ENCODE data around the gene NTM. TPM values are rescaled to one million over a fixed set of nuclear protein-coding genes. Genes with fewer than 3 reads are reported as not detected.

NTM gene
- total RNA-seq, 4 donors from 2014 or later = 3.6 to 11.8 (median 7.8) TPM

DNA sequence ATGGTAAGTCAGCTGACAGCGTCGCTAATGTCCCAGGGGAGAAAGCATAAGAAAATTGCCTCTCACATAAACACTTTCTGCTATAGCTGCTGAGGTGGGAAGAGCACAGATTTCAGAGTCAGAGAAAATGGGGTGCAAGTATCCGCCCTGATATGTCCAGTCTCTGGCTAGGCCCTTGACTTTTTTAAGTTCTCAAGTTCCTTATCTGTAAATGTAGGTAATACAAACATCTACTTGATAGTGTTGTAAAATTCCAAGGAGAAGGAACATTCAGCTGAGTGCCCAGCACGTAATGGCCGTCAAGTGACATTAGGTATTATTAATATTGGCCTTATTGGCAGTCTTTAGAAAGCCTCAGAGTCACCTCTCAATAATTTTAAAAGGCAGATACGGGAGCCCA lies 143.6 kb downstream of the NTM start:
- no peaks in the 10 kb centered on the region for H3K9me3 ChIP-seq
- 80 to 81% methylated on average over 4 to 6 of the region's 6 CpGs for WGBS, 2 donors (ENCODE audit: low coverage in 1 of 2)
- TF ChIP-seq POLR2A (IDR thresholded peaks at IDR 0.05) (no peak), POLR2AphosphoS5 (IDR thresholded peaks at IDR 0.05) (no peak), EP300 (IDR thresholded peaks at IDR 0.05) (no peak)
- TF ChIP-seq, protein P1, sequence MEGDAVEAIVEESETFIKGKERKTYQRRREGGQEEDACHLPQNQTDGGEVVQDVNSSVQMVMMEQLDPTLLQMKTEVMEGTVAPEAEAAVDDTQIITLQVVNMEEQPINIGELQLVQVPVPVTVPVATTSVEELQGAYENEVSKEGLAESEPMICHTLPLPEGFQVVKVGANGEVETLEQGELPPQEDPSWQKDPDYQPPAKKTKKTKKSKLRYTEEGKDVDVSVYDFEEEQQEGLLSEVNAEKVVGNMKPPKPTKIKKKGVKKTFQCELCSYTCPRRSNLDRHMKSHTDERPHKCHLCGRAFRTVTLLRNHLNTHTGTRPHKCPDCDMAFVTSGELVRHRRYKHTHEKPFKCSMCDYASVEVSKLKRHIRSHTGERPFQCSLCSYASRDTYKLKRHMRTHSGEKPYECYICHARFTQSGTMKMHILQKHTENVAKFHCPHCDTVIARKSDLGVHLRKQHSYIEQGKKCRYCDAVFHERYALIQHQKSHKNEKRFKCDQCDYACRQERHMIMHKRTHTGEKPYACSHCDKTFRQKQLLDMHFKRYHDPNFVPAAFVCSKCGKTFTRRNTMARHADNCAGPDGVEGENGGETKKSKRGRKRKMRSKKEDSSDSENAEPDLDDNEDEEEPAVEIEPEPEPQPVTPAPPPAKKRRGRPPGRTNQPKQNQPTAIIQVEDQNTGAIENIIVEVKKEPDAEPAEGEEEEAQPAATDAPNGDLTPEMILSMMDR (IDR thresholded peaks at IDR 0.05) = no peak

DNA sequence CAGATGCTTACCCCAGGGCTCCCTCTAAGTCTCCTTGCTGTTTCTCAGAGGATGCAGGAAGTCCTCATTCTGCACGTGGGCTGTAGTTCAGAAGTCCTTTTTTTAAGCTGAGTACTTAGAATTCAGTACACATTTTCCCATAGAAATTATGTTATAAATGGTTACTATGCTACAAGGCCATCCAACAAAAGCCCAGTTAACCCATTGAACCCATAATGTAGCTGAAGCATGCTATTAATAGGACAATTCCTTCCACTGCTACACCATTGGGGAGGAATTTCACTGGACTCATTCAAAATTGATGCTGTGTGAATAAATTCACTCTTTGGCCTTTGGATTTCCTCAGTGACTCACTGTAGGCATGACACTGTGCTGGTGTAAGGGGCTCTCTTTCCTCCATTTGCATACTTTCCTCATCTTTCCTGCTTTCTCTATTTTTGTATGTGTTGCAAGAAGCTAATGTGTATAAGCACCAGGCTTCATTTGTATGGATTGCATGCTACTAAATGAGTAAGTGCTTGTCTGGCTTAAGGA lies 148.0 kb downstream of the NTM start:
- Histone ChIP-seq H3K4me1 (no peaks in the 10 kb centered on the region), H3K27ac (no peak overlapping the region), H3K27me3 (peaks cover 8% of the 10 kb centered on the region), H3K4me3 (no peak overlapping the region), H3K9me3 (no peaks in the 10 kb centered on the region), H3K36me3 (no peaks in the 10 kb centered on the region)
- WGBS, 2 donors (ENCODE audit: low coverage in 1 of 2) = 0 to 40% methylated on average over 1 of the region's 1 CpG
- no peak for TF ChIP-seq EP300 (IDR thresholded peaks at IDR 0.05)
- TF ChIP-seq, protein P1 (IDR thresholded peaks at IDR 0.05) = no peak
- no peak for TF ChIP-seq POLR2AphosphoS5 (IDR thresholded peaks at IDR 0.05)
- TF ChIP-seq POLR2A (IDR thresholded peaks at IDR 0.05) = no peak
- ATAC-seq = no peak

More for the DNA sequence above, 143.6 kb downstream of the NTM start:
- H3K4me1 ChIP-seq = no peaks in the 10 kb centered on the region
- no peak for ATAC-seq
- H3K4me3 ChIP-seq = no peak overlapping the region
- no peaks in the 10 kb centered on the region for H3K36me3 ChIP-seq
- no peak overlapping the region for H3K27ac ChIP-seq
- H3K27me3 ChIP-seq = peaks cover 5% of the 10 kb centered on the region

DNA sequence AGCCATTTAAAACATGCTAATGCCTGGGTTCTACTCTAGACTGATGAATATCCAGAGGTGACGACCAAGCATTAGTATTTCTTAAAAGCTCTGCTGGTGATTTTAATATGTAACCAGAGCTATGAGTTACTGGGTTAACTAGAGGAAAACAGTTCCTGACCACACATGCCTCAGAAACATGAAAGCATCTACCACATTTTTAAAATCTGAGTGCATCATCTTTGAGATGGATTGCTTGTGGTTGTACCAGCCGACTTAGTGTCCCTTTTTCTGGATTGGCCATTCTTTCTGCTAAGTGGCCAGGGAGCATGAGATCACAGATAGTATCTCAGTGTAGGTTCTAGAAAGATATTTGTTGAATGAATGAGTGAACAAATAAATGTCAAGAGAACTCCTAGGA lies 152.4 kb downstream of the NTM start:
- Histone ChIP-seq H3K4me1 (no peaks in the 10 kb centered on the region), H3K27ac (no peak overlapping the region), H3K27me3 (peaks cover 20% of the 10 kb centered on the region), H3K4me3 (no peak overlapping the region), H3K36me3 (no peaks in the 10 kb centered on the region), H3K9me3 (no peaks in the 10 kb centered on the region)
- ATAC-seq = no peak
- 29 to 80% methylated on average over 2 of the region's 2 CpGs for WGBS, 2 donors (ENCODE audit: low coverage in 1 of 2)
- TF ChIP-seq EP300 (IDR thresholded peaks at IDR 0.05) (no peak), POLR2A (IDR thresholded peaks at IDR 0.05) (no peak)
- TF ChIP-seq, protein P1 (IDR thresholded peaks at IDR 0.05) = no peak

DNA sequence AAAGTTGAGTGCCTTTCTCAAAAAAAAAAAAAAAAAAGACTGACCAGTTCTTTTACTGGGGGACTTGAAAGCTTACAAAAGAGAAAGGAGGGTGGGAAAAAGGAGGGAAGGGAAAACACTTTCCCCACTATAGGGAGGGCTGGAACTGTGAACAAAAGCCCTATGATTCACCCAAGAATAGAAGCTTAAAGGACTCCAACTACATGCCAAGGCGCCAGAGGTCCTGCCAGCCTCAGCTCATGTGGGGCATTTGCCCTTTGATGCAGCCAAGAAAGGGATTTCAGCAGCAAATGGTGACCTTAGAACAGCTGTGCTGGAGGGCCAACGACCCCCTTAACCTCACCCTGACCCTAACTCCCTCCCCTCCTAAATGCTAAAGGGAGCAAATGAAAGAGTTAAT lies 160.0 kb downstream of the NTM start:
- no peaks in the 10 kb centered on the region for H3K4me1 ChIP-seq
- H3K27ac ChIP-seq = no peak overlapping the region
- H3K9me3 ChIP-seq = no peaks in the 10 kb centered on the region
- no peak overlapping the region for H3K4me3 ChIP-seq
- no peaks in the 10 kb centered on the region for H3K36me3 ChIP-seq
- no peak for ATAC-seq
- 13 to 44% methylated on average over 1 to 2 of the region's 2 CpGs for WGBS, 2 donors (ENCODE audit: low coverage in 1 of 2)
- TF ChIP-seq POLR2AphosphoS5 (IDR thresholded peaks at IDR 0.05) (no peak), EP300 (IDR thresholded peaks at IDR 0.05) (no peak), POLR2A (IDR thresholded peaks at IDR 0.05) (no peak)
- TF ChIP-seq, protein P1 (IDR thresholded peaks at IDR 0.05) = no peak
- H3K27me3 ChIP-seq = peaks cover 31% of the 10 kb centered on the region

DNA sequence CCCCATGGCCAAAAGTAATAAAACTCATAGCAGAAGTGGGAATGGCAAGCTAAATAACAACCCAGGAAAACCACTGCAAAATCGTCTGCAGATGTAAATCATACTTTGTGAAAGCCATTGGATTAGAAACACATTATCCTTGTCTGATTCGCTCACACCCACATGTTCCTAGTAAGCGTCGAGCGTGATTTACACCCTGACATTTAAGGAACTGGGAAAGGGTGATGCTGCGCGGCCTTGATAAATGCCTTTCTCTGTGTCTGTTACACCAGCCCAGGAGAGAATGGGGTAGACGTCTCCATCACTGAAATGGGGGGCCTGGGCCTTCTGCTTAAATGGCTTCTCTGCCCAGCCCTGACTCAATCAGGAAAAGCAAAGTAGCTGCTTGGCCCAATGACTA lies 162.7 kb downstream of the NTM start:
- peaks cover 40% of the 10 kb centered on the region for H3K27me3 ChIP-seq

More for the DNA sequence above, 162.7 kb downstream of the NTM start:
- no peak for TF ChIP-seq EP300 (IDR thresholded peaks at IDR 0.05)
- no peak for TF ChIP-seq POLR2A (IDR thresholded peaks at IDR 0.05)
- TF ChIP-seq, protein P1 (IDR thresholded peaks at IDR 0.05) = no peak
- TF ChIP-seq POLR2AphosphoS5 (IDR thresholded peaks at IDR 0.05) = no peak
- Histone ChIP-seq H3K36me3 (no peaks in the 10 kb centered on the region), H3K27ac (no peak overlapping the region), H3K4me3 (no peak overlapping the region), H3K4me1 (no peaks in the 10 kb centered on the region), H3K9me3 (no peaks in the 10 kb centered on the region)
- no peak for ATAC-seq
- 80 to 85% methylated on average over 3 to 5 of the region's 8 CpGs for WGBS, 2 donors (ENCODE audit: low coverage in 1 of 2)
